Measurements from ENCODE around the gene LIPA. TPM values are rescaled to one million over a fixed set of nuclear protein-coding genes. Genes with fewer than 3 reads are reported as not detected.

The LIPA gene
- total RNA-seq, 1 experiment from 2014 or later, result 40.3 TPM

- POLR2A ChIA-PET (ENCODE audit: low non-redundant PET), result no interaction called here
- CTCF ChIA-PET, result no interaction called here
- TF ChIP-seq, protein P1, sequence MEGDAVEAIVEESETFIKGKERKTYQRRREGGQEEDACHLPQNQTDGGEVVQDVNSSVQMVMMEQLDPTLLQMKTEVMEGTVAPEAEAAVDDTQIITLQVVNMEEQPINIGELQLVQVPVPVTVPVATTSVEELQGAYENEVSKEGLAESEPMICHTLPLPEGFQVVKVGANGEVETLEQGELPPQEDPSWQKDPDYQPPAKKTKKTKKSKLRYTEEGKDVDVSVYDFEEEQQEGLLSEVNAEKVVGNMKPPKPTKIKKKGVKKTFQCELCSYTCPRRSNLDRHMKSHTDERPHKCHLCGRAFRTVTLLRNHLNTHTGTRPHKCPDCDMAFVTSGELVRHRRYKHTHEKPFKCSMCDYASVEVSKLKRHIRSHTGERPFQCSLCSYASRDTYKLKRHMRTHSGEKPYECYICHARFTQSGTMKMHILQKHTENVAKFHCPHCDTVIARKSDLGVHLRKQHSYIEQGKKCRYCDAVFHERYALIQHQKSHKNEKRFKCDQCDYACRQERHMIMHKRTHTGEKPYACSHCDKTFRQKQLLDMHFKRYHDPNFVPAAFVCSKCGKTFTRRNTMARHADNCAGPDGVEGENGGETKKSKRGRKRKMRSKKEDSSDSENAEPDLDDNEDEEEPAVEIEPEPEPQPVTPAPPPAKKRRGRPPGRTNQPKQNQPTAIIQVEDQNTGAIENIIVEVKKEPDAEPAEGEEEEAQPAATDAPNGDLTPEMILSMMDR (conservative IDR thresholded peaks at IDR 0.05; ENCODE audit: low read depth, low read length), result no peak
- TF ChIP-seq EZH2 (IDR thresholded peaks at IDR 0.05; ENCODE audit: borderline replicate concordance, low read depth, low read length, poor library complexity, severe bottlenecking), result no peak
- BruUV-seq (replicated peaks), result no TSS peak
- no peaks in the 10 kb centered on the region for H3K4me1 ChIP-seq (ENCODE audit: insufficient read depth, low read length, poor library complexity, severe bottlenecking)
- H3K4me3 ChIP-seq (ENCODE audit: low read depth, low read length, poor library complexity, severe bottlenecking), result no peak overlapping the region
- no peaks in the 10 kb centered on the region for H3K9me3 ChIP-seq (ENCODE audit: low read depth, low read length, poor library complexity, severe bottlenecking)
- no peaks in the 10 kb centered on the region for H3K27me3 ChIP-seq (replicated peaks; ENCODE audit: insufficient read depth, low read depth, low read length, poor library complexity)
- no peak for DNase-seq (ENCODE audit: low spot score)
- intact Hi-C loops (cut with micrococcal nuclease; ENCODE audit: unreplicated experiment), result no loop called here
- H3K36me3 ChIP-seq (ENCODE audit: insufficient read depth, low read length, poor library complexity, severe bottlenecking), result no peaks in the 10 kb centered on the region
- H3K27ac ChIP-seq (ENCODE audit: low read depth, low read length, poor library complexity, severe bottlenecking), result no peak overlapping the region
Observed at GRCh38 chr10:89189211-89189734, 62.3 kb downstream of the LIPA start.

DNA sequence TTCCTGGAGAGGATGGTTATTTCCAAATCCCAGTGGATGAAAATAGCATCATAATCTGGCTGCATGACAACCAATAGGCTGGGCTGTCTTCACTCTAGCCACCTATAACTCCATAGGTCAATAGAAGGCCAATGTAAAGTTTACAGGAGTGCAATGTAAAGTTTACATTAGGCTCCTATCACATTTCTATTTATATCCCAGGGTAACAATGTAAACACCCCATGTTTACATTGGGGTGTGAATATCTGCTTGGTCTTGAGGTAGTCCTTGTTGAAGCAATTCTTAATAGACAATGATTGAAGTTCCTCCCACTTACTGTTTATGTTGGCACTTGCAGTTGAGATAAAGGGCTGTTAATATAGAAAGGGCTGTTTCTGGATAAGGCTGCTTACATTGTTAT lies 65.9 kb downstream of the LIPA start:
- no peak overlapping the region for H3K27ac ChIP-seq (ENCODE audit: low read depth, low read length, poor library complexity, severe bottlenecking)
- H3K27me3 ChIP-seq (replicated peaks; ENCODE audit: insufficient read depth, low read depth, low read length, poor library complexity), result no peaks in the 10 kb centered on the region
- ChIA-PET POLR2A (ENCODE audit: low non-redundant PET) (no interaction called here), CTCF (no interaction called here)
- no peaks in the 10 kb centered on the region for H3K9me3 ChIP-seq (ENCODE audit: low read depth, low read length, poor library complexity, severe bottlenecking)
- DNase-seq (ENCODE audit: low spot score), result no peak
- no peak overlapping the region for H3K4me3 ChIP-seq (ENCODE audit: low read depth, low read length, poor library complexity, severe bottlenecking)
- no TSS peak for BruUV-seq (replicated peaks)
- no peaks in the 10 kb centered on the region for H3K4me1 ChIP-seq (ENCODE audit: insufficient read depth, low read length, poor library complexity, severe bottlenecking)
- TF ChIP-seq, protein P1 (conservative IDR thresholded peaks at IDR 0.05; ENCODE audit: low read depth, low read length), result no peak
- no peak for TF ChIP-seq EZH2 (IDR thresholded peaks at IDR 0.05; ENCODE audit: borderline replicate concordance, low read depth, low read length, poor library complexity, severe bottlenecking)
- H3K36me3 ChIP-seq (ENCODE audit: insufficient read depth, low read length, poor library complexity, severe bottlenecking), result no peaks in the 10 kb centered on the region
- intact Hi-C loops (cut with micrococcal nuclease; ENCODE audit: unreplicated experiment), result no loop called here

GRCh38 chr10:89184638-89185037 lies 66.9 kb downstream of the LIPA start:
- CTCF ChIA-PET, result no interaction called here

More at GRCh38 chr10:89184638-89185037, 66.9 kb downstream of the LIPA start:
- TF ChIP-seq, protein P1 (conservative IDR thresholded peaks at IDR 0.05; ENCODE audit: low read depth, low read length), result no peak
- BruUV-seq (replicated peaks), result no TSS peak
- Histone ChIP-seq H3K36me3 (ENCODE audit: insufficient read depth, low read length, poor library complexity, severe bottlenecking) (no peaks in the 10 kb centered on the region), H3K9me3 (ENCODE audit: low read depth, low read length, poor library complexity, severe bottlenecking) (no peaks in the 10 kb centered on the region), H3K4me1 (ENCODE audit: insufficient read depth, low read length, poor library complexity, severe bottlenecking) (no peaks in the 10 kb centered on the region), H3K4me3 (ENCODE audit: low read depth, low read length, poor library complexity, severe bottlenecking) (no peak overlapping the region), H3K27me3 (replicated peaks; ENCODE audit: insufficient read depth, low read depth, low read length, poor library complexity) (no peaks in the 10 kb centered on the region), H3K27ac (ENCODE audit: low read depth, low read length, poor library complexity, severe bottlenecking) (no peak overlapping the region)
- POLR2A ChIA-PET (ENCODE audit: low non-redundant PET), result no interaction called here
- intact Hi-C loops (cut with micrococcal nuclease; ENCODE audit: unreplicated experiment), result no loop called here
- DNase-seq (ENCODE audit: low spot score), result no peak

Measured in A673 (cell line).